Epithelial cell of alveolus of lung (primary cell): ENCODE measurements around the gene ALOX15B. TPM values are rescaled to one million over a fixed set of nuclear protein-coding genes. Genes with fewer than 3 reads are reported as not detected.

Experiments used
- total RNA-seq: library from RNA; depleted of rRNA; stranded (reverse); fragments of >200 nt; gene quantifications from 2 replicates; pipeline ENCODE4 v1.2.1, GENCODE V29; 2015

The ALOX15B gene, protein sequence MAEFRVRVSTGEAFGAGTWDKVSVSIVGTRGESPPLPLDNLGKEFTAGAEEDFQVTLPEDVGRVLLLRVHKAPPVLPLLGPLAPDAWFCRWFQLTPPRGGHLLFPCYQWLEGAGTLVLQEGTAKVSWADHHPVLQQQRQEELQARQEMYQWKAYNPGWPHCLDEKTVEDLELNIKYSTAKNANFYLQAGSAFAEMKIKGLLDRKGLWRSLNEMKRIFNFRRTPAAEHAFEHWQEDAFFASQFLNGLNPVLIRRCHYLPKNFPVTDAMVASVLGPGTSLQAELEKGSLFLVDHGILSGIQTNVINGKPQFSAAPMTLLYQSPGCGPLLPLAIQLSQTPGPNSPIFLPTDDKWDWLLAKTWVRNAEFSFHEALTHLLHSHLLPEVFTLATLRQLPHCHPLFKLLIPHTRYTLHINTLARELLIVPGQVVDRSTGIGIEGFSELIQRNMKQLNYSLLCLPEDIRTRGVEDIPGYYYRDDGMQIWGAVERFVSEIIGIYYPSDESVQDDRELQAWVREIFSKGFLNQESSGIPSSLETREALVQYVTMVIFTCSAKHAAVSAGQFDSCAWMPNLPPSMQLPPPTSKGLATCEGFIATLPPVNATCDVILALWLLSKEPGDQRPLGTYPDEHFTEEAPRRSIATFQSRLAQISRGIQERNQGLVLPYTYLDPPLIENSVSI
- 0.80 and 0.91 TPM in 2 replicates for total RNA-seq

DNA sequence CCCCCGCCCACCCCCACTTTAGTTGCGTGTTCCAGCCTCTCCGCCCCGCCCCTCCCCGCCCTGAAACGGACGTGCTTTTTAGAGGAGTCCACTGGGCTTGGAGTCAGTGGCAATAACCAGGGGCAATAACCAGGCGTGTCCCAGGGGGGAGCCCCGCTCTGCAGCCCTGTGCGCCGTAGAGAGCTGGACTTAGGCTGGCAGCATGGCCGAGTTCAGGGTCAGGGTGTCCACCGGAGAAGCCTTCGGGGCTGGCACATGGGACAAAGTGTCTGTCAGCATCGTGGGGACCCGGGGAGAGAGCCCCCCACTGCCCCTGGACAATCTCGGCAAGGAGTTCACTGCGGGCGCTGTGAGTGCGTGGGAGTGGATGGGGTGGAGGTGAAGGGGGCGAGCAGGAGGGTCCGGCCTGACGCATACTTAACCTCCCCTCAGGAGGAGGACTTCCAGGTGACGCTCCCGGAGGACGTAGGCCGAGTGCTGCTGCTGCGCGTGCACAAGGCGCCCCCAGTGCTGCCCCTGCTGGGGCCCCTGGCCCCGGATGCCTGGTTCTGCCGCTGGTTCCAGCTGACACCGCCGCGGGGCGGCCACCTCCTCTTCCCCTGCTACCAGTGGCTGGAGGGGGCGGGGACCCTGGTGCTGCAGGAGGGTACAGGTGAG, at the start of gene ALOX15B:
Gene ALOX15B (plus strand): TSS at position 106 of the 657 bp plus-strand sequence. CDS start 97 bp downstream, at position 203.

DNA sequence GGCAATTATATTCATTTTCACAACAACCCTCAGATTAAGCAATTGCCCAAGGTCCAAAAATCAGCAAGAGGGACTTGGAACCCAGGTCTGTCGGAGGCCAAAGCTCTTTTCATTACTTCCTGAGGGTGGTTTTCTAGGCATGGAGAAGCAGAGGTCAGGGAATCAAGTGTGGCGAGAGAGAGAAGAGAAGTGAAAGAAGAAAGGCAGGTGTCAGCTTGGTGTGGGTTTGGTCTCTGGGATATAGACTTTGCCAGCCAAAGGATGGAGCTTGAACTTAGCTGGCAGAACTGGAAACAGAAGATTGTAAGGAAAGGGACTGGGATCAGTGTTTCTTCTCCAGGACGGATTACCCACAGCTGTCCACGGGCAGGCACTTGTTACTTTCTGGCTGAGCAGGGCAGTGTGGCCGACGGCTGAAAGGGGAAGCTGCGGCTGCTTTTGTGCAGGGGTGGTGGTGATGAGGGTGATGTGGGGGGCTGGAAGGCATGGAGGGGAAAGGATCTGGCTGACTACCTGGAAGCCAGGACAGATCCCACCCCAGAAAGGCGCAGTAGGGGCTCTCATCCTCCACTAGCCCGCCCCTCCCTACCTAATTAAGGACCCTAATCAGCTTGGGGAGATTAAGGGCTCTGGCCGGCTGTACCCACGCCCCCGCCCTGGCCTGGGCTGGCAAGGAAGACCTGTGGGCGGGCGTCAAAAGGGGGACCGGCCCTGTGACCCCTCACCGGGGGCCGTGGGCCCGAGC, 36.7 kb upstream of the ALOX15B start, which contains the start of gene GUCY2D:
Gene GUCY2D (plus strand): TSS at position 640 of the 745 bp plus-strand sequence. CDS start 433 bp downstream, outside the sequence.

DNA sequence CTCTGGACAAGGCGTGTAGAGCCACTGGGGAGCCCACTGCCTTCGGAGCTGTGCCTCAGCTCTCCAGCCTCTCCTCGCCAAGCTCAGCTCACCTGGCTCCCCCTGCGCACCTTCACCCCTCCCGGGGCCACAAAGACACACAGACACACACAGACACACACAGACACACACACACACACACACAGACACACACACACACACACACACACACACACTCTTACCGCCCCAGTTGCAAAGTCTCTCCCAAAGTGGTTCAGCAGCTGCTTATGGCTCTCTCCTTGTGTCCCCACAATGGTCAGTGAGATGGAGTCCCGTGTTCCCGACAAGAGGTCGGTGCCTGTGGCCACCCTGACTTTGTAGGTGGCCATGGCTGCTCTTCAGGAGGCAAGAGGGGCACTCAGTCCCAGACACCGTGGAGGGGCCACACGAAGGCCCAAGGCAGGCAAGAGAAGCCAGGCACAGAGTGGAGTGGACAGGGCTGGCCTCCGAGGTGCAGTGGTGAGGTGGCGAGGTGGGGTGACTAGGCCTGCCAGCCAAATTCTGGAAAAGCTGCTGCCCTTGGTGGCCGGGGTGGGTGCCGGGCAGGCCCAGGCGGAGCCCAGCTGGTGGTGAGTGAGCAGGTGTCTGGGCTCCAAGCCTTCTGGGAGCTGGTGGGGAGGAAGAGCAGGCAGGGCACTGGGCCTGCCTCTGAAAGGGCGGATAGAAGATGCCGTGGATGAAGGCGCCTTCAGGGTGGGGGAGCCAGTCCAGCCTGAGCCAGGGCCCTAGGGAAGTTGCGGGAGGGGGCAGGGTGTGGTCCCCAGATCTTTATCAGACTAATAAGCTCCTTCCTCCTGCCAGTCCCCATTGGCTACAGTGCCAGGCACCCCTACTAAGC, 48.5 kb downstream of the ALOX15B start, which contains the start of gene ALOX12B:
Gene ALOX12B (minus strand): TSS at position 642 of the 877 bp plus-strand sequence. CDS start 274 bp downstream, at position 368.

Other genes starting within 250 kb of the ALOX15B start
- gene KDM6B, start 204.8 kb upstream of the ALOX15B start, total RNA-seq, result 3.6 and 12.4 TPM in 2 replicates
- 1.9 and 3.3 TPM in 2 replicates for gene TMEM88, start 184.0 kb upstream of the ALOX15B start, total RNA-seq
- gene NAA38, start 181.5 kb upstream of the ALOX15B start, total RNA-seq, result 41.8 and 83.4 TPM in 2 replicates
- 2.8 and 6.5 TPM in 2 replicates for gene CYB5D1, start 181.1 kb upstream of the ALOX15B start, total RNA-seq
- 63.2 and 81.6 TPM in 2 replicates for gene CHD3, start 150.3 kb upstream of the ALOX15B start, total RNA-seq
- 2.4 and 4.5 TPM in 2 replicates for gene RNF227, start 122.8 kb upstream of the ALOX15B start, total RNA-seq
- gene KCNAB3, start 109.2 kb upstream of the ALOX15B start, total RNA-seq, result 0.78 and 2.2 TPM in 2 replicates
- 51.3 and 66.3 TPM in 2 replicates for gene TRAPPC1, start 107.1 kb upstream of the ALOX15B start, total RNA-seq
- gene CNTROB, start 106.9 kb upstream of the ALOX15B start, total RNA-seq, result 14.1 and 15.3 TPM in 2 replicates
- under 0.01 TPM in 1 of 2 replicates, not detected in the other for gene GUCY2D, start 36.4 kb upstream of the ALOX15B start, total RNA-seq
- not detected in 2 replicates for gene ALOX12B, start 48.7 kb downstream of the ALOX15B start, total RNA-seq
- gene ALOXE3, start 79.5 kb downstream of the ALOX15B start, total RNA-seq, result not detected in 2 replicates
- gene HES7, start 85.0 kb downstream of the ALOX15B start, total RNA-seq, result 0.78 and 1.4 TPM in 2 replicates
- gene PER1, start 113.3 kb downstream of the ALOX15B start, total RNA-seq, result 30.0 and 78.6 TPM in 2 replicates
- 4.0 and 22.9 TPM in 2 replicates for gene VAMP2, start 123.9 kb downstream of the ALOX15B start, total RNA-seq
- gene TMEM107, start 137.3 kb downstream of the ALOX15B start, total RNA-seq, result 42.5 and 58.7 TPM in 2 replicates
- gene BORCS6, start 151.1 kb downstream of the ALOX15B start, total RNA-seq, result 11.3 and 12.2 TPM in 2 replicates
- gene AURKB, start 171.5 kb downstream of the ALOX15B start, total RNA-seq, result 23.6 and 53.7 TPM in 2 replicates
- 8.8 and 11.4 TPM in 2 replicates for gene CTC1, start 209.0 kb downstream of the ALOX15B start, total RNA-seq
- 17.1 and 45.5 TPM in 2 replicates for gene PFAS, start 210.2 kb downstream of the ALOX15B start, total RNA-seq
- 18.1 and 19.7 TPM in 2 replicates for gene RANGRF, start 249.6 kb downstream of the ALOX15B start, total RNA-seq